HTR-8/SVneo (cell line): ENCODE data around the gene IGSF9B.

Experiments used
- DNase-seq: peaks from one replicate; pipeline ENCODE4 v3.0.0; 2011; ENCODE audit warnings: low spot score, mixed read lengths; ENCODE audit not compliant: insufficient read length
- FAIRE-seq: peaks from 2 replicates; lab custom pipeline; 2011; peaks lifted over from hg19 to GRCh38; lab: Jason Lieb, UNC

Gene IGSF9B

DNA sequence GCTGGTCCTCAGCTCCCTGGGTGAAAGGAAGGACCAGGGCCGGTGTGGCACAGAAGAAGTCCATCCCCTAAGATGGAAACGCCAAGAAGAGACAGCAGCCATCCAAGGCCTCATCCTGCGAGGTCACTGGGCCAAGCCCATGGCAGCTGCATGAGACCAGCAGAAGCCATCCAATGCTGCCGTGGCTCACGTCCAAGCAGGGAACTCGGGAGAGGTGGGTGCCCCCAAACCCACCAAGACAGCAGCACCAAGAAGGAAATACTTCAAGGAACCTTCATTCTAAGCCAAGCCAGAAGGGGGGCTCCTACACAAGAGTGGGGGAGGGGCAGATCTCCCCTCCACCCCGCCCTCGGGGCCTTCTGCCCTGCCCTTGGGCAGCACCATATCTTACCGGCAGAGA is 49.6 kb downstream of the IGSF9B start:
- DNase-seq = no peak
- no peak for FAIRE-seq

DNA sequence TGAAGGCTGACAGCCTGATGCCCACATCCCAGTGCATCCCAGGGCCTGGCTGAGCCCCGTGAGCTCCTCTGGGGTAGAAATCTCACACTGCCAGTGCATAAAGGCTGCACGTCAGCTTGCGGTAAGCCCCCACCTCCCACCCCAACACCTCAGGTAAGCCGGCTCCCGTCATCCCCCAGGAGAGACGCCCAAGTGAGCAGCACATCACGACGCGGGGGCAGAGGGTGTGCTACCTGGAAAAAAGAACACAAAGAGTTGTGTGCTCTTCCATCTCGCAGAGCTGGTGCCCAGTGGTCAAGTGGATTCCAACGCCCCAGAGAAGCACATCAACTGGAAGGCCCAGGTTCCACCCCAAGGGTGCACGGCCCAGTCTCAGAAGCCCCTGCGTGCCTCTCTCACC is 50.0 kb downstream of the IGSF9B start:
- FAIRE-seq = no peak
- no peak for DNase-seq

- no peak for FAIRE-seq
- DNase-seq = no peak
Measured at GRCh38 chr11:133906241-133906640, 50.5 kb downstream of the IGSF9B start.

DNA sequence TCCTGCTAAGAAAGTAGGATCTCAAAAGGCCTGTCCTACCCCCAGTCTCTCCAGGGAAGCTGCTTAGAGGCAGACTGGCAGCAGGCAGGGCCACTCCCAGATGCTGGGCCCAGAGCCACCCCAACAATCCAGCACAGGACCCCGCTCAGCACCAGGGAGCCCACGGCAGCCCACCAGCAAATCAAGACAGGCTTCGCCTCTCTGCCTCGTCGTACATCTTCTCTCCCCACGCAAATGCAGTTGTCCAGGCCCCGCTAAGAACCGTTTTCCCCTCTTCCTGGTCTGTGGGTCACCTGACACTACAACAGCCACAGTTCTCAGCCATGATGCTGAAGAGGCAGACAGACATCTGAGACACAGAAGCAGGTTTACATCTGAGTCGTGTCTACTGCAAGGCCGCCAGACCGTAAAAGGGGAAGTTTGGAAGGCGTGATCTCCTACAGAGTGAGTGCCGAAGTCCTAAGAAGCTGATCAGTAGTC is 51.1 kb downstream of the IGSF9B start:
- FAIRE-seq = no peak

DNA sequence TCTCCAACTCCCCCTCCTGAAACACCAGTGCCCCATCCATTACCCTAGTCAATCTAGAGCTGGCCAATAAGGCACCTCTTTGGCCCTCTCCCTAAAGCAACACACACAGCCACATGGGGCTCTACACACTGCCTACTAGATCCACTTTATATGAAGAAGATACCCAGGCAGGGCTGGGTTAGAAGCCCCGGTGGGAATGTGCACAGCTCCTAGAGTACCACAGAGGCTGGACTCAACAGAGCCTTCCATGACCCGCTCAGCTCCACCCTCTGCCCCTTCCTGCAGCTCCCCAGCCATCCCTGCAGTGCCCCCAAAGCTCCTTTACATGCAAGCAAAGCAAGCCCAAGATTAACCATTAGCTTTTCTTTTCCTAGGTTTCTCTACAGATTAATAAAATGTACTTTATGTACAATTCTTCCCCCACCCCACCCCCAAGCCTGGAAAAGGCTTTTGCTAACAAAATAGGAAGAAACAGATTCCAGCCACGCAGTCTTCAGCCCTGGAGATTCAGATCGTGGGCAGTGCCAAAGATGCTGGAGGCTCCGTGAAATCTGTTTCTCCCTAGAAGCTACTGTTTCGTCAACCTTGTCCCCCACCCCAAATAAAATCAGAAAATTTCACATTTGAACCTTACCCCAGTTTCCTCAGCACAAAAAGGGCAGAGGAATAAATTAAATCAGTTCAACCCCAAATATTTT is 51.8 kb downstream of the IGSF9B start:
- FAIRE-seq (no peak), DNase-seq (no peak)

More for the DNA sequence above, 51.1 kb downstream of the IGSF9B start:
- no peak for DNase-seq

DNA sequence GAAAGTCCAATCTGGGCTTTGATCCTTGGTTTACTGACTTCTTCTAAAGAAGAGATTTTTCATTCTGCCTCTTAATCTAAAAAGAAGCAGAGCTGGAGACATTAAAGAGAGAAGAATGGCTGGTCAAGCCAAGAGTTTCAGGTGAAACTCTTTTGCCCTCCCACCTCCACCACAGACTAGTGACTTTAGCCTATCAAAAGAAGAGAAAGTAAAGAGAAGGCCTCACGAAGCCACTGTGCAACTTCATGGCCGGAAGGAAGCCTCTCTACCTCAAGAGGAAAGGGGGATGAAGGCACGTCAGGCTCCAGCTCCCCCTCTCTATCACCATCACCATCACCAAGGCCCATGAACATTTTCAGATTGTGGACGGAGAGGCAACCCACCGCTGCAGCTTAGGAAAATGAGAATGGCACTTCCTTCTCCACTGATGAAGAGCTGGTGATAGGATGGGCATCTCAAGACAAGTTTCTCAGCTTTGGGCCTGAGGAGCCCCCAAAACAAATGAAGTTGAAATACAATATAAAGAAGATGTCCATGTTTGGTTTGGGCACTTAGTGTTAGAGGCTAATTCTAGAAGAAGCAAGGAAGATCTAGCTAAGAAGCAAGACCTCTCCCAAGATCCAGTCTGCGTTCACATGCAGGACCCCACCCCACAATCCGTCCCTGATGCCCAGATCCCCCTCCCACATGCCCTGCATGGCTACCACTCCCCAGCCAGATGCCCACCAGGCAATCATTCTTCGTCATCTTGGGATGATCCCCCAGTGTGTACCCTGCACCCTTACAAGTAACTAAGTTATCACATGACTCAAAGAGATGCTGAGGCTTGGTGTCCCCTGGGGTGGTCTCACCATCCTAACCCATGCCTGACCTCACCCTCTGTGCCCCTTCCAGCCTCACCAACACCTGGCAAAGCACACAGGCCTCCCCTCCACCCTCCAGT is 52.6 kb downstream of the IGSF9B start:
- no peak for FAIRE-seq

GRCh38 chr11:133903056-133903455 is 53.7 kb downstream of the IGSF9B start:
- FAIRE-seq (no peak), DNase-seq (no peak)

More for the DNA sequence above, 52.6 kb downstream of the IGSF9B start:
- DNase-seq = no peak

GRCh38 chr11:133902506-133902905 is 54.3 kb downstream of the IGSF9B start:
- FAIRE-seq (no peak), DNase-seq (no peak)

- FAIRE-seq = no peak
Measured at GRCh38 chr11:133901999-133902398, 54.8 kb downstream of the IGSF9B start.

DNA sequence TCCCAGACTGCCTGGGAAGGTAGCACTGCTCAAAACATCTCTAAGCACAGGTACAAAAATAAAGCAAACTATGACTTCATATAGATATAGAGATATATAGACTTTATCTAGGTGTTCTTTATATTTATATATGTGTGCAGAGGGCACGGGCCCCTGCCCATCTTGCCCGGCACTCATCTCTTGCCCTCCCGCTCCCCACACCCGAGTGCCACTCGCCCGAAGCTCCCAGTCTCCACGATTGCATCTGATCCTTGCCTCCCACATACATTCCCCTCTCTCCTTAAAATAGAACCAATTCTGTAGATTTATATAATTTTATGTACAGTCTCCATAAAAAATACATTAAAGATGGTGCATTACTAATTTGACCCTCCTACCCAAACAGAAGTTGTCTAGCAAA is 55.5 kb downstream of the IGSF9B start:
- no peak for DNase-seq
- FAIRE-seq = no peak

More at GRCh38 chr11:133901999-133902398, 54.8 kb downstream of the IGSF9B start:
- no peak for DNase-seq

DNA sequence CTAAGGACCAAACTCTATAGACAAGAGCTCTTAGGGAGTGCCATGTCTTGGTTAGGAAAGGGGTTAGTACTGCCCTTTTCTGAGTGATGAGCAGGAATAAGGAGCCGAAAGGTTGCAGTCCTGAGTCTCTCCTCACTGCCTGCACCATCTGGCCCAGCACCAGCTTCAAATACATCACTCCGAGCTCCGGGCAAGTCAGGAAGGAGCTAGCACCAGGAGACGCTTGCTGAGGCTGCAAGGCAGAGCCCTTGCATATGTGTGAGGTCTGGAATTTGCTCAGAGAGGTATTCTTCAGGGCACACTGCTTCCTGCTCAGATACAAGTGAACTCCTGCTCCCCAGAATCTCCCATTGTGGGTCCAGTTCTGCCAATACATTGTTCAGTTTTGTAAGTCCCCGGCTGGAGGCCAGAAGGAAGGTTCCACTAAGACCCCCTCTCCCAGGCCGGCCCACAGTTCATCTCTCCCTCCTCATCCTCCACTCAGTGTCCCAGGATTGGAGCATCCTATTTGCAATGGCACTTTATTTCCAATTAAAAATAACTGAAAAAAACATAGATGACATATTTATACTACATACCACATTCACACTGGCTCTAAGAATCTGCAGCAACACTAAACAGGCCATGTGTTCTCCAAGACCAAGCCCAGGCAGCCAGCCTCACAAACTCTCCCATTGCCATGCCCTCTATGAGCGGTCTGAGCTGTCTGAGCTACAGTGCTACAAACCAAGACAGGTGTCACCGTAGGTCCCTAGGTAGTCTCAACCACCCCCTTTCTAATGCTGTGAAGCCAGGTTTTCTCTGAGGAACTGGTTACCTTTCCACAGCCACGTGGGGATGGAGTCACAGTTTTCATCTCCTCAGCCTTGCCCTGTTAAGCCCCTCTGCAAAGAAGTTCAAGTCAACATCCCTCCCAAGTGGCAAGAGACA is 56.3 kb downstream of the IGSF9B start:
- no peak for FAIRE-seq
- DNase-seq = no peak

DNA sequence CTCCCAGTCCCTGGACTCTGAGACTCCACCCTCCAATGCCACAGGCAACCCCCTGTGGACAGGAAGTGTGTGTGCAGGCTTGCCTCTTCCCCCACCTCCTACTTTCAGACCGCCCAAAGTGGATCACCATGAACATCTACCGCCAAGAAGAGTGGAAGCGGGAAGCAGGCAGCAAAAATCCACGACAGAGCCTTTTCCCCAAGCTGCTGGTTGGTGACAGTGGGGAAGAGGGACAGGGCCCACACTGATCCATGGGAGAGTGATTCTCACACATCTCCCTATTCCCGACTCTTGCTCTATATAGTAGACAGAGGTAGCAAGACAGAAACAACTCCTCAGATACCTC is 58.0 kb downstream of the IGSF9B start:
- FAIRE-seq = no peak

DNA sequence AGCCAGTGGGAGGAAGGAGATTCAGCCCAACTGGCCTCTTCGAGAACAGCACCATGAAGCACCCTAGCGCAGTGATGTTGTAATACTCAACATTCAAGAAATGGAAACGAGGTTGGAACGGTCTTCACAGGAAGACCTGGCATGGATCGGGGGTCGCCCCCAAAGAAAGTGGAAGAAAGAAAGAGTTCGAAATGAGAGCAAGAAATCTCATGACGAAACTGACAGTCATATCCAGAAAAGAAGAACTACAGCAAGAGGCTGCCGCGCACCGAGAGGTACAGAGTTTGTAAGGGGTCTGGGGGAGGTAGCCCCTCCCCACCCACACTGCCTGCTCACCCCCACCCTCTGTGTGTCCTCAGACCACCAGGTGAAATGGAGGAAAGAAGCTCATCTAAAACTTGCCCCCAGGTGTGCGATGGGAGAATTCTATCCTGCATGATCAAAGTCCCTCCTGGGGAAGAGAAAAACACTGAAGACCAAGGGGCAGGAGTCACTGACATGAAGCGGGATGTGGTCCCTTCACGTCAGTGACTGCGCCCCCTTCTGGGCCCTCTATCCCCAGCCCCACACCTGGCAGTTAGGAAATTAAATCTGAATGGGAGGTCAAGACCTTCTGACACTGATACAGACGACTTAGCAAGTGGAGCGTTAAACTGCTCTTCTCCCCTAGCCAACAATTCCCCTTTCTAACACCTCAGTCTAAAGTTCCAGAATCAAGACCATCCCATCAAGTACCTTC is 58.6 kb downstream of the IGSF9B start:
- DNase-seq = no peak
- no peak for FAIRE-seq

More for the DNA sequence above, 58.0 kb downstream of the IGSF9B start:
- DNase-seq = no peak

- DNase-seq (no peak), FAIRE-seq (no peak)
Measured at GRCh38 chr11:133897331-133897650, 59.5 kb downstream of the IGSF9B start.

- DNase-seq = no peak
- FAIRE-seq = no peak
Measured at GRCh38 chr11:133896642-133897330, 60.0 kb downstream of the IGSF9B start.

DNA sequence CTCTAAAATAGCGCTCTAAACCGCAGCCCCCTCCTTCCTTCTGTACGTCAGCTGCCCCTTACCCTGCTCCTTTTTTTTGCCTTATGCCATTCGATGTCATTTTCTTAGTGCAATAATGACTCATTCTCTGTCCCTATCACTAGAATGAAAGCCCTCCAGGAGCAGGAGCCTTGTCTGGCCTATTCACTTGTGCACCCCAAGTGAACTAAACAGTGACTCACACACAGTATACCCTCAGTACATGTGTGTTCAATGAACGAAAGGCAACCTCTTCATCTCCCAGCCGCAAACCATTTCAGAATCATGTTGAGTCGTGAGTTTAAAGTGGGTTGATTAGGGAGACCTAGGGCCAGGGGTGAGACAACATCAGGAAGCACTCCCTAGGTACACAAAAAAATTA is 60.7 kb downstream of the IGSF9B start:
- DNase-seq = no peak
- no peak for FAIRE-seq

DNA sequence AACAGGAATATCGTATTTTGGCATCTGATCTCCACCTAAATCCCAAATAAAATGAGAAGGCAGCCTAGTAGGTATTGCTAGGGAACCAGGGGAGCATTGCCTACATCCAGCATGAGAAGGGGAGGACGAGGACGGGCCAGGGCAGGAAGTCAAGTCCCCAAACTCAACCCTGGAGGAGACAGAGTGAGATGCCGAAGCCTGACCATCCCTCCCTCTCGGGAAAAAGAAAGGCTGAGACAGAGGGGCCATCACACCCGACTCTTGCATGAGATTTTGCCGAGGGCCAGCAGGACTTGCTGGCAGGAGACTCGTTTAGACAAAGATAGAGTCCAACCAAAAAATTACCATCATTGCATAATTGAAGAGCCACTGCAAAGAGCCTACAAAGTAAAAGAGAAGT is 61.2 kb downstream of the IGSF9B start:
- FAIRE-seq (no peak), DNase-seq (no peak)

GRCh38 chr11:133895061-133895479 is 61.7 kb downstream of the IGSF9B start:
- DNase-seq (peak; percentile 11), FAIRE-seq (no peak)

DNA sequence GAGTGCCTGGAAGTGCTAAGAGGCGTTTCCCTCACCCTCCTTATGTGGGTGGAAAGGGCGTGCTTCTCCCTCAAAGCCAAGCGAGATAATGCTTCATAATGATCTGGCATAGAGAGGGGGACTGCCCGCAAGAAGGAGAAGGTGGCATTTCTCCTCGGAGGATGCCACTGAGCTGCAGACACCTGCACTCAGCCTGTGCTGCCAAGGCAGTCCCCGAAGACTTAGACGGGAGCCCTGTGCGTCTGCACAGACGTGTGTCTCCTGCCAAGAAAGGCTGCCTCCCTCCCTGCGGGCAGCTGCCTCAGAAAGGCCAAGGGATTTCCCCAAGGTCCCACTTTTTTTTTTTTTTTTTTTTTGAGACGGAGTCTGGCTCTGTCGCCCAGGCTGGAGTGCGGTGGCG is 63.4 kb downstream of the IGSF9B start:
- no peak for FAIRE-seq
- DNase-seq = no peak
